ENCODE results near the gene ADAM8.

DNA sequence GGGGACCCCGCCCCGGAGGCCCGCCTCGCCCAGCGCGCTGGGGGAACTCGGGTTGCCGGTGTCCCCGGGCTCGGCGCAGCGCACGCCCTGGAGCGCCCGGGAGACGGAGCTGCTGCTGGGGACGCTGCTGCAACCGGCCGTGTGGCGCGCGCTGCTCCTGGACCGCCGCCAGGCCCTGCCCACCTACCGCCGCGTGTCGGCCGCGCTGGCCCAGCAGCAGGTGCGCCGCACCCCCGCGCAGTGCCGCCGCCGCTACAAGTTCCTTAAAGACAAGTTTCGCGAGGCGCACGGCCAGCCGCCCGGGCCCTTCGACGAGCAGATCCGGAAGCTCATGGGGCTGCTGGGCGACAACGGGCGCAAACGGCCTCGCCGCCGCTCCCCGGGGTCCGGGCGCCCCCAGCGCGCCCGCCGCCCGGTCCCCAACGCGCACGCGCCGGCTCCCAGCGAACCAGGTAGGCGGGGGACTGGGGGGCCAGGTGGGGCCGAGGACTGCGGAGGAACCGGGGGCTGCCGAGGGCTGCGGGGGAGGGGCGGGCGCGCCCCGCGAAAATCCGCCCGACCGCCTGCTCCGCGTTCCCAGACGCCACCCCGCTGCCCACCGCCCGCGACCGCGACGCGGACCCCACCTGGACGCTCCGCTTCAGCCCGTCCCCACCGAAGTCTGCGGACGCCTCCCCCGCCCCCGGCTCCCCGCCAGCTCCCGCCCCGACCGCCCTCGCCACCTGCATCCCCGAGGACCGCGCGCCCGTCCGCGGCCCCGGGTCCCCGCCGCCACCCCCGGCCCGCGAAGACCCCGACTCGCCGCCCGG is 46.1 kb downstream of the ADAM8 start:
- TF ChIP-seq, protein P1, sequence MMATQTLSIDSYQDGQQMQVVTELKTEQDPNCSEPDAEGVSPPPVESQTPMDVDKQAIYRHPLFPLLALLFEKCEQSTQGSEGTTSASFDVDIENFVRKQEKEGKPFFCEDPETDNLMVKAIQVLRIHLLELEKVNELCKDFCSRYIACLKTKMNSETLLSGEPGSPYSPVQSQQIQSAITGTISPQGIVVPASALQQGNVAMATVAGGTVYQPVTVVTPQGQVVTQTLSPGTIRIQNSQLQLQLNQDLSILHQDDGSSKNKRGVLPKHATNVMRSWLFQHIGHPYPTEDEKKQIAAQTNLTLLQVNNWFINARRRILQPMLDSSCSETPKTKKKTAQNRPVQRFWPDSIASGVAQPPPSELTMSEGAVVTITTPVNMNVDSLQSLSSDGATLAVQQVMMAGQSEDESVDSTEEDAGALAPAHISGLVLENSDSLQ (IDR thresholded peaks at IDR 0.05): no peak
- TF ChIP-seq FOXM1 (IDR thresholded peaks at IDR 0.05; ENCODE audit: borderline replicate concordance) (no peak), ARNT (IDR thresholded peaks at IDR 0.05) (no peak), SP1 (IDR thresholded peaks at IDR 0.05) (no peak)
